Keratinocyte (primary cell): ENCODE measurements around the gene THBS4. TPM values are rescaled to one million over a fixed set of nuclear protein-coding genes. Genes with fewer than 3 reads are reported as not detected.

Experiments
- DNase-seq: peaks from one replicate; pipeline ENCODE4 v3.0.0-alpha.2; 2011; ENCODE audit warnings: low read depth, missing footprints, low spot score
- FAIRE-seq: peaks from 2 replicates; lab custom pipeline; 2011; peaks lifted over from hg19 to GRCh38; lab: Jason Lieb, UNC
- H2AFZ ChIP-seq: 2 replicates; pipeline ENCODE4 v1.6.0; 2012; ENCODE audit warnings: low read length, control low read depth, inconsistent platforms; ENCODE audit not compliant: control insufficient read depth
- H3K27ac ChIP-seq: 2 replicates; pipeline ENCODE4 v1.5.1; 2011; ENCODE audit warnings: low read length; ENCODE audit not compliant: control insufficient read depth, insufficient read depth
- H3K27me3 ChIP-seq: 3 replicates; pipeline ENCODE4 v1.6.0; 2011; ENCODE audit warnings: low read length; ENCODE audit not compliant: control insufficient read depth, insufficient read depth; ENCODE audit errors: extremely low read depth
- H3K36me3 ChIP-seq, 2 experiments: 2 replicates in 1 of 2; 3 replicates in 1 of 2; pipeline ENCODE4 v1.5.1; 2011; ENCODE audit warnings: low read length in 2 of 2, mild to moderate bottlenecking in 1 of 2; ENCODE audit not compliant: control insufficient read depth in 2 of 2, insufficient read depth in 2 of 2; ENCODE audit errors: extremely low read depth in 1 of 2
- H3K4me1 ChIP-seq: 3 replicates; pipeline ENCODE4 v1.5.1; 2011; ENCODE audit warnings: low read length; ENCODE audit not compliant: control insufficient read depth, insufficient read depth; ENCODE audit errors: extremely low read depth
- H3K4me2 ChIP-seq: 3 replicates; pipeline ENCODE4 v1.6.0; 2011; ENCODE audit warnings: low read depth, low read length; ENCODE audit not compliant: control insufficient read depth, insufficient read depth; ENCODE audit errors: extremely low read depth
- H3K4me3 ChIP-seq, 3 experiments: fragments of 200-600 bp in 1 of 3; sonication (generic) in 1 of 3; 2 replicates in 2 of 3; 3 replicates in 1 of 3; pipeline ENCODE4 v1.5.1; 2011 to 2016; ENCODE audit warnings: low read length in 3 of 3, mild to moderate bottlenecking in 3 of 3, control low read depth in 2 of 3, inconsistent platforms in 1 of 3, low read depth in 1 of 3, mixed read lengths in 1 of 3, mixed run types in 1 of 3, moderate library complexity in 1 of 3; ENCODE audit not compliant: control insufficient read depth in 2 of 3, insufficient read depth in 2 of 3; ENCODE audit errors: extremely low read depth in 1 of 3
- H3K79me2 ChIP-seq: 2 replicates; pipeline ENCODE4 v1.6.0; 2012; ENCODE audit warnings: low read length; ENCODE audit not compliant: control insufficient read depth, insufficient read depth
- H3K9ac ChIP-seq: 3 replicates; pipeline ENCODE4 v1.6.0; 2011; ENCODE audit warnings: low read length; ENCODE audit not compliant: control insufficient read depth, insufficient read depth; ENCODE audit errors: extremely low read depth
- H3K9me1 ChIP-seq: 3 replicates; pipeline ENCODE4 v1.6.0; 2011; ENCODE audit warnings: low read length; ENCODE audit not compliant: control insufficient read depth, insufficient read depth; ENCODE audit errors: extremely low read depth
- H3K9me3 ChIP-seq: 2 replicates; pipeline ENCODE4 v1.5.1; 2012; ENCODE audit warnings: low read depth, low read length; ENCODE audit not compliant: control insufficient read depth
- H4K20me1 ChIP-seq: 3 replicates; pipeline ENCODE4 v1.6.0; 2011; ENCODE audit warnings: low read length; ENCODE audit not compliant: control insufficient read depth, insufficient read depth; ENCODE audit errors: extremely low read depth
- CTCF ChIP-seq, 3 experiments: IDR thresholded peaks in 1 of 3; conservative IDR thresholded peaks in 1 of 3; optimal IDR thresholded peaks in 1 of 3; 2 replicates in 2 of 3; 3 replicates in 1 of 3; pipeline versions ENCODE3 to v1.5.1; 2011; ENCODE audit warnings: low read length in 3 of 3, mild to moderate bottlenecking in 3 of 3, moderate library complexity in 2 of 3, control low read depth in 1 of 3, inconsistent platforms in 1 of 3; ENCODE audit not compliant: insufficient read depth in 2 of 3; ENCODE audit errors: extremely low read depth in 1 of 3
- EZH2 ChIP-seq: IDR thresholded peaks from one replicate; pipeline ENCODE4 v1.6.1; 2012; ENCODE audit warnings: inconsistent platforms, mild to moderate bottlenecking, low read length, moderate library complexity
- dilution Hi-C: fragments of 300-500 bp; cut with MboI; formaldehyde crosslinking; loops from one replicate; pipeline ENCODE4 v1.7.0; 2020; ENCODE audit warnings: low sequenced_read_pairs; ENCODE audit not compliant: extremely low pct_ligation_motif_present
- polyA plus RNA-seq, 5 experiments: library from polyadenylated mRNA; depleted of rRNA in 3 of 5; stranded (reverse) in 3 of 5; stranded (forward) in 1 of 5; unstranded in 1 of 5; fragments of >200 nt; gene quantifications; 1 replicate in 1 of 5; 2 replicates in 3 of 5; 3 replicates in 1 of 5; pipeline versions ENCODE4 v1.2.1 to v1.2.3, GENCODE V29; 2011 to 2012; ENCODE audit warnings: missing spikeins in 2 of 5, low read depth in 1 of 5, low replicate concordance in 1 of 5

Gene THBS4
- polyA plus RNA-seq, 1 donor (not counting 4 experiments of a cell fraction or from before 2014, with no cell fraction given), result 0.47 TPM

GRCh38 chr5:80071510-80072021, 36.4 kb downstream of the THBS4 start:
- DNase-seq, result no peak
- Histone ChIP-seq H3K27ac (no peak overlapping the region), H3K4me2 (no peak overlapping the region), H3K9ac (no peak overlapping the region), H3K79me2 (no peaks in the 10 kb centered on the region), H2AFZ (no peak overlapping the region), H3K36me3 (no peaks in the 10 kb centered on the region), H3K9me3 (no peaks in the 10 kb centered on the region), H3K27me3 (no peaks in the 10 kb centered on the region), H3K4me3 (no peak overlapping the region), H3K4me1 (no peaks in the 10 kb centered on the region), H4K20me1 (no peaks in the 10 kb centered on the region), H3K9me1 (no peaks in the 10 kb centered on the region)
- dilution Hi-C loops, result no loop called here
- TF ChIP-seq CTCF (optimal IDR thresholded peaks at IDR 0.05 in 1 of 3, IDR thresholded peaks at IDR 0.05 in 1 of 3, conservative IDR thresholded peaks at IDR 0.05 in 1 of 3; ENCODE audit: extremely low read depth in 1 of 3, insufficient read depth in 2 of 3, low read length in 3 of 3) (no peak), EZH2 (no peak)
- no peak for FAIRE-seq

GRCh38 chr5:80072103-80073073, 37.2 kb downstream of the THBS4 start:
- Histone ChIP-seq H3K4me1 (no peaks in the 10 kb centered on the region), H3K27me3 (no peaks in the 10 kb centered on the region), H3K9me1 (no peaks in the 10 kb centered on the region), H3K4me3 (no peak overlapping the region), H4K20me1 (no peaks in the 10 kb centered on the region), H3K36me3 (no peaks in the 10 kb centered on the region), H3K79me2 (no peaks in the 10 kb centered on the region), H3K4me2 (no peak overlapping the region), H3K27ac (no peak overlapping the region), H2AFZ (no peak overlapping the region), H3K9me3 (no peaks in the 10 kb centered on the region), H3K9ac (no peak overlapping the region)
- no peak for DNase-seq
- no peak for TF ChIP-seq CTCF (optimal IDR thresholded peaks at IDR 0.05 in 1 of 3, IDR thresholded peaks at IDR 0.05 in 1 of 3, conservative IDR thresholded peaks at IDR 0.05 in 1 of 3; ENCODE audit: extremely low read depth in 1 of 3, insufficient read depth in 2 of 3, low read length in 3 of 3)
- no peak for TF ChIP-seq EZH2
- no peak for FAIRE-seq
- dilution Hi-C loops, result no loop called here
